Gastrocnemius medialis (tissue), 4 donors: ENCODE measurements around the gene PRKCZ.
"Not testable (repeated sequence)": the region's sequence is repeated elsewhere in the genome, so short reads cannot be mapped to it uniquely, and the experiment has no call there.

ENCODE experiments used
- CTCF ChIP-seq, 5 experiments: fragments of 450-650 bp in 3 of 5; fragments of 200-600 bp in 2 of 5; sonication (generic) in 2 of 5; IDR thresholded peaks in 4 of 5; conservative IDR thresholded peaks in 1 of 5; 1 replicate in 4 of 5; 2 replicates in 1 of 5; pipeline ENCODE4 v1.5.1; 2016 to 2019; ENCODE audit warnings: antibody characterized with exemption in 5 of 5, mild to moderate bottlenecking in 3 of 5, moderate library complexity in 3 of 5
- POLR2A ChIP-seq, 2 donors: fragments of 450-650 bp; IDR thresholded peaks; one replicate each; pipeline ENCODE4 v1.6.1; 2017; ENCODE audit warnings: antibody characterized with exemption in 2 of 2, mild to moderate bottlenecking in 2 of 2, moderate library complexity in 2 of 2

DNA sequence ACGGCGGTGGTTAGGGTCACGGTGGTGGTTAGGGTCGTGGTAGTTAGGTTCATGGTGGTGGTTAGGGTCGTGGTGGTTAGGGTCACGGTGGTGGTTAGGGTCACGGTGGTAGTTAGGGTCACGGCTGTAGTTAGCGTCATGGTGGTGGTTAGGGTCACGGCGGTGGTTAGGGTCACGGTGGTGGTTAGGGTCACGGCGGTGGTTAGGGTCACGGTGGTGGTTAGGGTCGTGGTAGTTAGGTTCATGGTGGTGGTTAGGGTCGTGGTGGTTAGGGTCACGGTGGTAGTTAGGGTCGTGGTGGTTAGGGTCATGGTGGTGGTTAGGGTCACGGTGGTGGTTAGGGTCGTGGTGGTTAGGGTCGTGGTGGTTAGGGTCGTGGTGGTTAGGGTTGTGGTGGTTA lies 71.6 kb downstream of the PRKCZ start:
- TF ChIP-seq CTCF (IDR thresholded peaks at IDR 0.05 in 4 of 5, conservative IDR thresholded peaks at IDR 0.05 in 1 of 5); POLR2A (IDR thresholded peaks at IDR 0.05): not testable (repeated sequence)
